ENCODE results near the gene MED16. TPM values are rescaled to one million over a fixed set of nuclear protein-coding genes. Genes with fewer than 3 reads are reported as not detected.
A peak's percentile ranks its signal among the peaks of the same experiment; 100 is the strongest.
"Not testable (repeated sequence)": the region's sequence is repeated elsewhere in the genome, so short reads cannot be mapped to it uniquely, and the experiment has no call there.

MED16 gene
- total RNA-seq, 1 donor from 2014 or later = 51.8 TPM

GRCh38 chr19:892243-892893, 619 bp downstream of the MED16 start:
- no peak for TF ChIP-seq CTCF (IDR thresholded peaks at IDR 0.05)
- ATAC-seq = peak; percentile 2
- peak overlapping the region; percentile 97 for H3K27ac ChIP-seq

GRCh38 chr19:891421-892200, 1.4 kb downstream of the MED16 start:
- Histone ChIP-seq H3K27ac (peak overlapping the region; percentile 97), H3K4me3 (peak overlapping the region; percentile 89), H3K36me3 (peaks cover 23% of the 10 kb centered on the region)
- H3K9me3 ChIP-seq; H3K27me3 ChIP-seq; ATAC-seq; intact Hi-C loops (cut with DNase I); H3K4me1 ChIP-seq: not testable (repeated sequence)
- peak; percentile 74 for DNase-seq

More at GRCh38 chr19:892243-892893, 619 bp downstream of the MED16 start:
- Histone ChIP-seq H3K4me3 (peak overlapping the region; percentile 89), H3K4me1 (peaks cover 5% of the 10 kb centered on the region), H3K36me3 (peaks cover 22% of the 10 kb centered on the region), H3K9me3 (no peaks in the 10 kb centered on the region), H3K27me3 (no peaks in the 10 kb centered on the region)
- DNase-seq = no peak
- intact Hi-C loops (cut with DNase I) = no loop called here

GRCh38 chr19:890831-891230, 2.2 kb downstream of the MED16 start:
- intact Hi-C loops (cut with DNase I) = no loop called here
- ATAC-seq = no peak

GRCh38 chr19:889662-890295, 3.2 kb downstream of the MED16 start:
- peaks cover 38% of the 10 kb centered on the region for H3K36me3 ChIP-seq
- H3K9me3 ChIP-seq = no peaks in the 10 kb centered on the region
- no peak for TF ChIP-seq CTCF (IDR thresholded peaks at IDR 0.05)
- DNase-seq (no peak), ATAC-seq (no peak)
- no peak overlapping the region for H3K27ac ChIP-seq
- H3K27me3 ChIP-seq = no peaks in the 10 kb centered on the region
- intact Hi-C loops (cut with DNase I) = no loop called here
- H3K4me3 ChIP-seq = no peak overlapping the region
- H3K4me1 ChIP-seq = peaks cover 5% of the 10 kb centered on the region

More at GRCh38 chr19:890831-891230, 2.2 kb downstream of the MED16 start:
- H3K36me3 ChIP-seq = peaks cover 27% of the 10 kb centered on the region
- H3K9me3 ChIP-seq = no peaks in the 10 kb centered on the region
- H3K27ac ChIP-seq = no peak overlapping the region
- no peak overlapping the region for H3K4me3 ChIP-seq
- DNase-seq = no peak
- H3K4me1 ChIP-seq = peaks cover 5% of the 10 kb centered on the region
- no peak for TF ChIP-seq CTCF (IDR thresholded peaks at IDR 0.05)
- H3K27me3 ChIP-seq = no peaks in the 10 kb centered on the region

- Histone ChIP-seq H3K27ac (no peak overlapping the region), H3K4me3 (no peak overlapping the region), H3K36me3 (peaks cover 43% of the 10 kb centered on the region), H3K27me3 (no peaks in the 10 kb centered on the region), H3K4me1 (peaks cover 5% of the 10 kb centered on the region), H3K9me3 (no peaks in the 10 kb centered on the region)
- intact Hi-C loops (cut with DNase I) = no loop called here
- ATAC-seq (no peak), DNase-seq (no peak)
- no peak for TF ChIP-seq CTCF (IDR thresholded peaks at IDR 0.05)
Measured at GRCh38 chr19:888581-889385, 4.2 kb downstream of the MED16 start.

All from upper lobe of right lung (tissue), 1 donor.